ENCODE results near the gene LMO1. TPM values are rescaled to one million over a fixed set of nuclear protein-coding genes. Genes with fewer than 3 reads are reported as not detected.
A peak's percentile ranks its signal among the peaks of the same experiment; 100 is the strongest.

LMO1 gene
- total and polyA plus RNA-seq, 2 of the 8 experiments (the other 6 are each of a cell fraction or from before 2014, with no cell fraction given): 0.17 TPM; not detected in 1

- no peak for TF ChIP-seq HDAC6 (IDR thresholded peaks at IDR 0.05; ENCODE audit: low read depth, low read length)
- TF ChIP-seq MAX (IDR thresholded peaks at IDR 0.05): no peak
- TF ChIP-seq CREB1 (IDR thresholded peaks at IDR 0.05): no peak
- TF ChIP-seq EGR1 (IDR thresholded peaks at IDR 0.05; ENCODE audit: borderline replicate concordance, low read depth, low read length): no peak
- no peak for TF ChIP-seq TAF7 (optimal IDR thresholded peaks at IDR 0.05; ENCODE audit: borderline replicate concordance, low read depth, low read length)
- no peak for TF ChIP-seq RNF2 (IDR thresholded peaks at IDR 0.05; ENCODE audit: borderline replicate concordance, low read depth, low read length, missing control alignments, poor library complexity, severe bottlenecking)
- TF ChIP-seq ASH2L (IDR thresholded peaks at IDR 0.05; ENCODE audit: low read length): no peak
- peak; percentile 86 to 93 (median 86) for TF ChIP-seq CTCF (IDR thresholded peaks at IDR 0.05; ENCODE audit: control extremely low read depth in 1 of 3, insufficient read depth in 1 of 3, low read depth in 1 of 3, low read length in 3 of 3)
These were observed at the start of gene LMO1 (continued) for GRCh38 chr11:8263769-8264410.
